T-cell (primary cell): ENCODE results near the gene CACNG3. TPM values are rescaled to one million over a fixed set of nuclear protein-coding genes. Genes with fewer than 3 reads are reported as not detected.

Experiments
- ATAC-seq, 4 experiments: fragments of 200-7000 bp in 3 of 4; fragments of 150-1000 bp in 1 of 4; cut with Tn5 transposase; replicated peaks in 1 of 4; 1 replicate in 3 of 4; 2 replicates in 1 of 4; pipeline ENCODE4 v1.10.0; 2021; ENCODE audit warnings: moderate library complexity in 3 of 4, mild to moderate bottlenecking in 2 of 4, moderate number of reproducible peaks in 1 of 4
- CTCF ChIA-PET, 2 donors: fragments of 300-600 bp; sonication (Branson Sonifier 250); formaldehyde crosslinking; loops; one replicate each; lab custom pipeline; 2022; ENCODE audit warnings: antibody characterized with exemption in 2 of 2; lab: Charles Lee
- POLR2A ChIA-PET, 2 donors: fragments of 300-600 bp; sonication (Branson Sonifier 250); formaldehyde crosslinking; loops; one replicate each; lab custom pipeline; 2022; ENCODE audit warnings: antibody characterized with exemption in 2 of 2; lab: Charles Lee
- DNase-seq, 35 experiments: peaks; one replicate each; pipeline versions ENCODE4 v3.0.0 to v3.0.0-alpha.2; 2013 to 2023
- H3K27ac ChIP-seq: one replicate; pipeline ENCODE4 v1.5.1; 2013; ENCODE audit warnings: low read length
- H3K27me3 ChIP-seq, 2 experiments: replicated peaks in 1 of 2; 1 replicate in 1 of 2; 2 replicates in 1 of 2; pipeline versions ENCODE4 v1.6.1 to v1.7.0; 2013; ENCODE audit warnings: low read length in 1 of 2, mixed read lengths in 1 of 2; ENCODE audit not compliant: control insufficient read depth in 2 of 2, insufficient read depth in 2 of 2; ENCODE audit errors: extremely low read depth in 1 of 2
- H3K36me3 ChIP-seq, 2 donors: 1 replicate in 1 of 2; 2 replicates in 1 of 2; pipeline versions ENCODE4 v1.6.1 to v1.7.0; 2013; ENCODE audit warnings: low read length in 1 of 2; ENCODE audit not compliant: control insufficient read depth in 2 of 2, insufficient read depth in 1 of 2; ENCODE audit errors: extremely low read depth in 1 of 2
- H3K4me1 ChIP-seq, 2 experiments: 1 replicate in 1 of 2; 2 replicates in 1 of 2; pipeline versions ENCODE4 v1.6.1 to v1.7.0; 2013; ENCODE audit warnings: low read length in 2 of 2, mixed read lengths in 1 of 2; ENCODE audit not compliant: insufficient read depth in 2 of 2, control insufficient read depth in 1 of 2; ENCODE audit errors: extremely low read depth in 1 of 2
- H3K4me3 ChIP-seq, 2 donors: 1 replicate in 1 of 2; 2 replicates in 1 of 2; pipeline versions ENCODE4 v1.5.1 to v1.7.0; 2013; ENCODE audit warnings: mild to moderate bottlenecking in 2 of 2, low read length in 1 of 2, moderate library complexity in 1 of 2; ENCODE audit not compliant: control insufficient read depth in 1 of 2; ENCODE audit errors: extremely low read depth in 1 of 2
- H3K9me3 ChIP-seq: 2 replicates; pipeline ENCODE4 v1.7.0; 2013
- H3K27ac Mint-ChIP-seq, 2 donors: one replicate each; pipeline ENCODE4 v1.8.0; 2020 to 2021; ENCODE audit warnings: mild to moderate bottlenecking in 2 of 2, mixed read lengths in 2 of 2
- H3K27me3 Mint-ChIP-seq, 2 donors: one replicate each; pipeline ENCODE4 v1.8.0; 2021 to 2022; ENCODE audit warnings: mixed read lengths in 2 of 2
- H3K36me3 Mint-ChIP-seq: one replicate; pipeline ENCODE4 v1.8.0; 2021; ENCODE audit warnings: mixed read lengths
- H3K4me1 Mint-ChIP-seq, 3 donors: one replicate each; pipeline ENCODE4 v1.8.0; 2020 to 2022; ENCODE audit warnings: mixed read lengths in 3 of 3, mild to moderate bottlenecking in 1 of 3
- H3K4me3 Mint-ChIP-seq, 3 donors: one replicate each; pipeline ENCODE4 v1.8.0; 2020 to 2022; ENCODE audit warnings: mild to moderate bottlenecking in 3 of 3, mixed read lengths in 3 of 3, moderate library complexity in 3 of 3
- H3K9me3 Mint-ChIP-seq, 3 donors: one replicate each; pipeline ENCODE4 v1.8.0; 2020 to 2022; ENCODE audit warnings: mixed read lengths in 3 of 3
- WGBS: methylation state at CpG from one replicate; pipeline ENCODE4 v1.1.5; 2013; ENCODE audit warnings: missing lambda C conversion rate; ENCODE audit not compliant: insufficient coverage; 5-methylcytosine and 5-hydroxymethylcytosine counted together
- total RNA-seq, 35 experiments: library from RNA in 6 of 35; stranded (reverse) in 6 of 35; fragments of 120-200 nt in 1 of 35; gene quantifications; one replicate each; pipeline versions ENCODE4 v1.2.1 to v1.2.4 and lab custom pipeline; 2013 to 2026

Gene CACNG3
- total RNA-seq, 5 donors from 2014 or later (not counting 1 experiment from before 2014, with no cell fraction given) = not detected

GRCh38 chr16:24367186-24367710 lies 111.1 kb downstream of the CACNG3 start:
- WGBS = 50% methylated on average over 1 of the region's 5 CpGs
- H3K27me3 Mint-ChIP-seq = peaks cover 23 to 28% of the 10 kb centered on the region in 2 donors

GRCh38 chr16:24372824-24373223 lies 116.7 kb downstream of the CACNG3 start:
- WGBS = 83% methylated on average over 3 of the region's 5 CpGs
- Histone ChIP-seq H3K4me1 (no peaks in the 10 kb centered on the region), H3K36me3 (no peaks in the 10 kb centered on the region), H3K4me3 (no peak overlapping the region), H3K27ac (no peak overlapping the region), H3K27me3 (no peaks in the 10 kb centered on the region), H3K9me3 (no peaks in the 10 kb centered on the region)
- Mint-ChIP-seq H3K4me1 (no peaks in the 10 kb centered on the region), H3K9me3 (peaks cover 6 to 21% (median 12%) of the 10 kb centered on the region in 3 donors), H3K4me3 (no peak overlapping the region), H3K36me3 (no peaks in the 10 kb centered on the region), H3K27ac (no peak overlapping the region), H3K27me3 (peaks cover 6 to 9% of the 10 kb centered on the region in 2 donors)
- DNase-seq (no peak), ATAC-seq (no peak)
- CTCF ChIA-PET = no interaction called here
- POLR2A ChIA-PET = no interaction called here

More at GRCh38 chr16:24367186-24367710, 111.1 kb downstream of the CACNG3 start:
- Histone ChIP-seq H3K36me3 (no peaks in the 10 kb centered on the region), H3K9me3 (no peaks in the 10 kb centered on the region), H3K4me1 (no peaks in the 10 kb centered on the region), H3K4me3 (no peak overlapping the region), H3K27ac (no peak overlapping the region), H3K27me3 (peaks cover 0 to 2% of the 10 kb centered on the region in 2 experiments)
- DNase-seq = no peak
- Mint-ChIP-seq H3K27ac (no peak overlapping the region), H3K4me3 (no peak overlapping the region), H3K36me3 (no peaks in the 10 kb centered on the region), H3K9me3 (peaks cover 4 to 12% (median 5%) of the 10 kb centered on the region in 3 donors), H3K4me1 (no peaks in the 10 kb centered on the region)
- ChIA-PET CTCF (no interaction called here), POLR2A (no interaction called here)
- no peak for ATAC-seq

GRCh38 chr16:24378999-24379398 lies 122.9 kb downstream of the CACNG3 start:
- H3K4me3 ChIP-seq = no peak overlapping the region
- H3K9me3 ChIP-seq = no peaks in the 10 kb centered on the region
- no peak for DNase-seq
- WGBS = no CpG with 5 or more reads among the region's 2 CpGs
- no peaks in the 10 kb centered on the region for H3K36me3 Mint-ChIP-seq
- no peaks in the 10 kb centered on the region for H3K27me3 ChIP-seq
- H3K4me3 Mint-ChIP-seq = no peak overlapping the region
- no peaks in the 10 kb centered on the region for H3K4me1 ChIP-seq
- ChIA-PET CTCF (no interaction called here), POLR2A (no interaction called here)
- no peak for ATAC-seq
- peaks cover 18 to 45% (median 36%) of the 10 kb centered on the region in 3 donors for H3K9me3 Mint-ChIP-seq
- H3K4me1 Mint-ChIP-seq = no peaks in the 10 kb centered on the region
- H3K27ac ChIP-seq = no peak overlapping the region
- no peaks in the 10 kb centered on the region for H3K36me3 ChIP-seq
- H3K27me3 Mint-ChIP-seq = peaks cover 2 to 9% of the 10 kb centered on the region in 2 donors
- H3K27ac Mint-ChIP-seq = no peak overlapping the region

GRCh38 chr16:24381470-24382118 lies 125.5 kb downstream of the CACNG3 start:
- Mint-ChIP-seq H3K9me3 (peaks cover 15 to 45% (median 36%) of the 10 kb centered on the region in 3 donors), H3K4me1 (no peaks in the 10 kb centered on the region), H3K4me3 (no peak overlapping the region), H3K36me3 (no peaks in the 10 kb centered on the region), H3K27ac (no peak overlapping the region), H3K27me3 (peaks cover 8 to 12% of the 10 kb centered on the region in 2 donors)
- no peak overlapping the region for H3K27ac ChIP-seq
- DNase-seq (no peak), ATAC-seq (no peak)
- ChIA-PET CTCF (no interaction called here), POLR2A (no interaction called here)
- no peaks in the 10 kb centered on the region for H3K27me3 ChIP-seq
- H3K4me3 ChIP-seq = no peak overlapping the region
- no peaks in the 10 kb centered on the region for H3K4me1 ChIP-seq
- WGBS = no CpG with 5 or more reads among the region's 2 CpGs
- no peaks in the 10 kb centered on the region for H3K9me3 ChIP-seq
- no peaks in the 10 kb centered on the region for H3K36me3 ChIP-seq

GRCh38 chr16:24382762-24383407 lies 126.8 kb downstream of the CACNG3 start:
- no peaks in the 10 kb centered on the region for H3K36me3 Mint-ChIP-seq
- H3K27me3 ChIP-seq = peaks cover 0 to 4% of the 10 kb centered on the region in 2 experiments
- H3K9me3 ChIP-seq = no peaks in the 10 kb centered on the region
- DNase-seq (no peak), ATAC-seq (no peak)
- 33% methylated on average over 3 of the region's 5 CpGs for WGBS
- no peaks in the 10 kb centered on the region for H3K4me1 Mint-ChIP-seq
- H3K9me3 Mint-ChIP-seq = peaks cover 13 to 36% (median 29%) of the 10 kb centered on the region in 3 donors
- POLR2A ChIA-PET = interaction anchor here in 1 of 2 donors (0.6 kb wide), 1 partner anchor 253 kb away, joined by 3 read pairs; no protein-coding TSS in a partner anchor
- no peaks in the 10 kb centered on the region for H3K36me3 ChIP-seq
- CTCF ChIA-PET = interaction anchor here in 1 of 2 donors (0.6 kb wide), 1 partner anchor 110 kb away, joined by 4 read pairs; no protein-coding TSS in a partner anchor
- H3K4me3 Mint-ChIP-seq = no peak overlapping the region
- H3K27me3 Mint-ChIP-seq = peaks cover 15% of the 10 kb centered on the region in 2 donors
- no peak overlapping the region for H3K27ac ChIP-seq
- no peaks in the 10 kb centered on the region for H3K4me1 ChIP-seq
- no peak overlapping the region for H3K27ac Mint-ChIP-seq
- no peak overlapping the region for H3K4me3 ChIP-seq

GRCh38 chr16:24394341-24394740 lies 138.2 kb downstream of the CACNG3 start:
- Mint-ChIP-seq H3K9me3 (no peaks in the 10 kb centered on the region), H3K4me1 (no peaks in the 10 kb centered on the region), H3K36me3 (no peaks in the 10 kb centered on the region), H3K27ac (no peak overlapping the region), H3K4me3 (no peak overlapping the region), H3K27me3 (peaks cover 26 to 32% of the 10 kb centered on the region in 2 donors)
- Histone ChIP-seq H3K4me3 (no peak overlapping the region), H3K9me3 (no peaks in the 10 kb centered on the region), H3K27ac (no peak overlapping the region), H3K36me3 (no peaks in the 10 kb centered on the region), H3K4me1 (no peaks in the 10 kb centered on the region), H3K27me3 (peaks cover 0 to 10% of the 10 kb centered on the region in 2 experiments)
- ChIA-PET POLR2A (no interaction called here), CTCF (interaction anchor here in 1 of 2 donors (0.6 kb wide), 1 partner anchor 644 kb away, joined by 5 read pairs; no protein-coding TSS in a partner anchor)
- DNase-seq (no peak), ATAC-seq (no peak)
- 82% methylated on average over 8 of the region's 8 CpGs for WGBS
